ENCODE results near the gene AEN. TPM values are rescaled to one million over a fixed set of nuclear protein-coding genes. Genes with fewer than 3 reads are reported as not detected.

AEN gene
- total and polyA plus RNA-seq, 2 experiments from 2014 or later = 22.3 to 35.9 TPM

DNA sequence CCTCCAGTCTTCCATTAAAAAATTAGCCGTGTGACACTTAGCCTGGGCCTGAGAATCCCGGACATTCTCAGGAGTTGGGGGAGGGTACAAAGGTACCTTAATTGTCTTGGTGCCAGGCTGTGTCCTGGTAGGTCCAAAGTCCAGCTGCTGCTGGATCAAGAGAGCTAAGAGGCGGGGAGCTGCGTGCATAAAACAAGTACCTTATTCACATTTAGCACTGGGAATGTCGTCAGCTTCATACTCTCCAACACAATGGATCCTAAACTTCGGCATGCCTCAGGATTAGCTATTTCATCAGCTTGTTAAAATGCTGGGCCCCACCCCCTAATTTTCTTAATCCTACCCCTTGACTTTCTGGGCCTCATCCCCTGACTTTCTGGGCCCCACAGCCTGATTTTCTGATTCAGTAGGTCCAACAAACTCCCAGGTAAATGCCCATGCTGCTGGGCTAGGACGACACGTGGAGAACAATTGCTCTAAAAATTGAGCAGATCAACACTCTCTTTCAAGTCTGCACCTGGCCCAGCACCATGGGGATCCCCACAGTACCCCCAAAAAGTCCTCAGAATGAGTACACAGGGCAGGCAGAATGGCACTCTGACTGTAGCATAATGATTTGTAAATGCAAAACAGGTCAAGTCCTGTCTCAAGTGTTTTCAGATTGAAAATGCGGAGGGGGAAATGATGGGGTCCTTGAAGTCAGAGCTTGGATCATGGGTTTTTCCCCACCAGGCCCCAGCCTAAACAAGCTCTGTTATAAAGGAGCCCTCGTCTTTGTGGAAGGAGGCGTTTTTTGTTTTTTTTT is 5.6 kb upstream of the AEN start:
- H3K9me3 ChIP-seq (ENCODE audit: low read depth) = no peaks in the 10 kb centered on the region
- H4K20me1 ChIP-seq (ENCODE audit: insufficient read depth) = no peaks in the 10 kb centered on the region
- H3K4me2 ChIP-seq (ENCODE audit: unreplicated experiment) = no peak overlapping the region
- no peak overlapping the region for H2AFZ ChIP-seq
- no peaks in the 10 kb centered on the region for H3K36me3 ChIP-seq (ENCODE audit: low read depth)
- H3F3A ChIP-seq (ENCODE audit: insufficient read depth) = no peaks in the 10 kb centered on the region
- no peak overlapping the region for H3K4me3 ChIP-seq
- no peak for TF ChIP-seq EZH2phosphoT487 (IDR thresholded peaks at IDR 0.05; ENCODE audit: insufficient read depth, low read depth)
- TF ChIP-seq EZH2 (IDR thresholded peaks at IDR 0.05; ENCODE audit: insufficient read depth, poor library complexity, severe bottlenecking) = no peak
- no peaks in the 10 kb centered on the region for H3K79me2 ChIP-seq (ENCODE audit: insufficient read depth)
- H3K27ac ChIP-seq = no peak overlapping the region
- no peak for DNase-seq
- no peaks in the 10 kb centered on the region for H3K27me3 ChIP-seq (replicated peaks; ENCODE audit: insufficient read depth)
- in situ Hi-C loops (cut with MboI) = loop anchor here (10.0 kb wide), 1 partner anchor 141 kb away; no protein-coding TSS in a partner anchor
- no peaks in the 10 kb centered on the region for H3K9me2 ChIP-seq (ENCODE audit: insufficient read depth)
- 0 out of 2 replicates have a peak, but pooled peaks cover 4% of the 10 kb centered on the region for H3K4me1 ChIP-seq (ENCODE audit: insufficient read depth)
- 76 to 78% methylated on average over 11 of the region's 11 CpGs for WGBS, 2 experiments (ENCODE audit: low coverage in 1 of 2, low lambda C conversion rate in 2 of 2, missing lambda C conversion rate in 2 of 2)
- no peak overlapping the region for H3K9ac ChIP-seq

DNA sequence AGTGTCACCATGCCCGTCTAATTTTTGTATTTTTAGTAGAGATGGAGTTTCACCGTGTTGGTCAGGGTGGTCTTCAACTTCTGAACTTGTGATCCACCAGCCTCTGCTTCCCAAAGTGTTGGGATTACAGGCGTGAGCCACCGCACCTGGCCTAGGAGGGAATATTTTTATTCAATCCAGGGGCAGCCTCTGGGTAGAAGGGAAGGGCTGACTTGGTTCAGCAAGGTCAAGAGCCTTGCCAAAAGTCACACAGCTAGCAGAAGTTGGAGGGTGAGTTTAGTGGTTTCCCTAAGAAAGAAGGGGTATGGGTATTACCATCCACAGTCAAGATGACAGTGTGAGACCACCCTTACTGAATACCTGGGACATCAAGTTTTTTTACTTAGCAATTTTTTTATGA is 4.9 kb upstream of the AEN start:
- Histone ChIP-seq H3K79me2 (ENCODE audit: insufficient read depth) (0 out of 2 replicates have a peak, but pooled peaks cover under 1% of the 10 kb centered on the region), H3K9me3 (ENCODE audit: low read depth) (no peaks in the 10 kb centered on the region), H3K4me3 (no peak overlapping the region), H2AFZ (no peak overlapping the region), H3F3A (ENCODE audit: insufficient read depth) (no peaks in the 10 kb centered on the region), H3K4me2 (ENCODE audit: unreplicated experiment) (no peak overlapping the region), H3K4me1 (ENCODE audit: insufficient read depth) (0 out of 2 replicates have a peak, but pooled peaks cover 4% of the 10 kb centered on the region), H3K9ac (no peak overlapping the region), H3K27me3 (replicated peaks; ENCODE audit: insufficient read depth) (no peaks in the 10 kb centered on the region), H3K9me2 (ENCODE audit: insufficient read depth) (no peaks in the 10 kb centered on the region), H4K20me1 (ENCODE audit: insufficient read depth) (no peaks in the 10 kb centered on the region), H3K27ac (no peak overlapping the region), H3K36me3 (ENCODE audit: low read depth) (no peaks in the 10 kb centered on the region)
- WGBS, 2 experiments (ENCODE audit: low coverage in 1 of 2, low lambda C conversion rate in 2 of 2, missing lambda C conversion rate in 2 of 2) = 83 to 84% methylated on average over 4 of the region's 4 CpGs
- DNase-seq = no peak
- TF ChIP-seq EZH2 (IDR thresholded peaks at IDR 0.05; ENCODE audit: insufficient read depth, poor library complexity, severe bottlenecking) = no peak
- no peak for TF ChIP-seq EZH2phosphoT487 (IDR thresholded peaks at IDR 0.05; ENCODE audit: insufficient read depth, low read depth)
- in situ Hi-C loops (cut with MboI) = loop anchor here (10.0 kb wide), 1 partner anchor 141 kb away; no protein-coding TSS in a partner anchor

DNA sequence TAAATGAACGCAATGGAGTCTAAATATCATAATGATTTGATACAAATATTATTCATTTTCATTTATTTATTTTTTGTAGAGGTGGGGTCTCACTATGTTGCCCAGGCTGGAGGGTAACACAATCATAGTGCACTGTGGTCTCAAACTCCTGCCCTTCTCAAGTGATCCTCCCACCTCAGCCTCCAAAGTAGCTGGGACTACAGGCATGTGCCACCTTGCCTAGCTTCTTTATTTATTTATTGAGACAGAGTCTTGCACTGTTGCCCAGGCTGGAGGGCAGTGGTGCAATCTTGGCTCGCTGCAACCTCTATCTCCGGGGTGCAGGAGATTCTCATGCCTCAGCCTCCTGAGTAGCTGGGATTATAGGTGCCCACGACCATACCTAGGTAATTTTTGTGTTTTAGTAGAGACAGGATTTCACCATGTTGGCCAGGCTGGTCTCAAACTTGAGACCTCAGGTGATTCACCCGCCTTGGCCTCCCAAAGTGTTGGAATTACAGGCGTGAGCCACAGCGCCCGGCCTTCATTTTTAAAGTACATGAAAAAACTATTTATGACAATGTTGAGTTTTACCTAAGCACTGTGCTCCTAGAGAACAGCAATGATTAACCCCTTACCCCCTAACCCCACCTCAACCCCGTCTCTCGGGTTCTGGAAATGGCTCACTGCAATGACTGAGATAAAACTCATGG is 4.0 kb upstream of the AEN start:
- Histone ChIP-seq H3K27ac (no peak overlapping the region), H3K9me3 (ENCODE audit: low read depth) (no peaks in the 10 kb centered on the region), H3K4me2 (ENCODE audit: unreplicated experiment) (no peak overlapping the region), H3K27me3 (replicated peaks; ENCODE audit: insufficient read depth) (no peaks in the 10 kb centered on the region), H2AFZ (no peak overlapping the region), H3K9ac (no peak overlapping the region), H4K20me1 (ENCODE audit: insufficient read depth) (no peaks in the 10 kb centered on the region), H3K4me1 (ENCODE audit: insufficient read depth) (0 out of 2 replicates have a peak, but pooled peaks cover 4% of the 10 kb centered on the region), H3K36me3 (ENCODE audit: low read depth) (no peaks in the 10 kb centered on the region), H3K79me2 (ENCODE audit: insufficient read depth) (peaks cover 10% of the 10 kb centered on the region), H3K9me2 (ENCODE audit: insufficient read depth) (no peaks in the 10 kb centered on the region), H3F3A (ENCODE audit: insufficient read depth) (peaks cover 6% of the 10 kb centered on the region), H3K4me3 (no peak overlapping the region)
- in situ Hi-C loops (cut with MboI) = loop anchor here (10.0 kb wide), 1 partner anchor 142 kb away; no protein-coding TSS in a partner anchor
- WGBS, 2 experiments (ENCODE audit: low coverage in 1 of 2, low lambda C conversion rate in 2 of 2, missing lambda C conversion rate in 2 of 2) = 82 to 83% methylated on average over 10 of the region's 10 CpGs
- TF ChIP-seq EZH2phosphoT487 (IDR thresholded peaks at IDR 0.05; ENCODE audit: insufficient read depth, low read depth) (no peak), EZH2 (IDR thresholded peaks at IDR 0.05; ENCODE audit: insufficient read depth, poor library complexity, severe bottlenecking) (no peak)
- no peak for DNase-seq

GRCh38 chr15:88617790-88618189 is 3.4 kb upstream of the AEN start:
- Histone ChIP-seq H3K79me2 (ENCODE audit: insufficient read depth) (peaks cover 16% of the 10 kb centered on the region), H3K9me3 (ENCODE audit: low read depth) (no peaks in the 10 kb centered on the region), H3K36me3 (ENCODE audit: low read depth) (no peaks in the 10 kb centered on the region), H3K4me3 (no peak overlapping the region), H3K4me2 (ENCODE audit: unreplicated experiment) (no peak overlapping the region), H2AFZ (no peak overlapping the region), H3K9me2 (ENCODE audit: insufficient read depth) (no peaks in the 10 kb centered on the region), H4K20me1 (ENCODE audit: insufficient read depth) (no peaks in the 10 kb centered on the region), H3K27ac (no peak overlapping the region), H3K4me1 (ENCODE audit: insufficient read depth) (peaks cover 7% of the 10 kb centered on the region), H3F3A (ENCODE audit: insufficient read depth) (peaks cover 12% of the 10 kb centered on the region), H3K27me3 (replicated peaks; ENCODE audit: insufficient read depth) (no peaks in the 10 kb centered on the region), H3K9ac (no peak overlapping the region)
- DNase-seq = no peak
- WGBS, 2 experiments (ENCODE audit: low coverage in 1 of 2, low lambda C conversion rate in 2 of 2, missing lambda C conversion rate in 2 of 2) = 55 to 60% methylated on average over 1 of the region's 1 CpG
- in situ Hi-C loops (cut with MboI) = loop anchor here (10.0 kb wide), 1 partner anchor 143 kb away; no protein-coding TSS in a partner anchor
- TF ChIP-seq EZH2phosphoT487 (IDR thresholded peaks at IDR 0.05; ENCODE audit: insufficient read depth, low read depth) (no peak), EZH2 (IDR thresholded peaks at IDR 0.05; ENCODE audit: insufficient read depth, poor library complexity, severe bottlenecking) (no peak)

Data from GM23248 (cell line).